GM12878 (cell line): Measurements from ENCODE around the gene SCG2. TPM values are rescaled to one million over a fixed set of nuclear protein-coding genes. Genes with fewer than 3 reads are reported as not detected.

Experiments
- POLR2AphosphoS5 ChIP-seq: IDR thresholded peaks from 2 replicates; pipeline ENCODE4 v1.6.1; 2011; ENCODE audit warnings: mild to moderate bottlenecking, low read length, inconsistent platforms
- ZBED1 ChIP-seq: IDR thresholded peaks from 2 replicates; pipeline ENCODE4 v1.6.1; 2016; ENCODE audit warnings: borderline replicate concordance
- polyA plus RNA-seq, 11 experiments: library from polyadenylated mRNA; depleted of rRNA in 4 of 11; unstranded in 6 of 11; stranded (reverse) in 5 of 11; fragments of >200 nt; fragmentation: Nextera tagmentation in 4 of 11; fragmentation: Illumina TruSeq in 1 of 11; extraction: Ambion mirVana in 4 of 11; extraction: Trizol in 1 of 11; gene quantifications; 1 replicate in 1 of 11; 2 replicates in 10 of 11; pipeline versions ENCODE4 v1.2.1 to v1.2.3, GENCODE V29; 2011 to 2016; ENCODE audit warnings: inconsistent platforms in 2 of 11, missing spikeins in 2 of 11, low read depth in 1 of 11
- total RNA-seq, 4 experiments: library from RNA; depleted of rRNA in 3 of 4; stranded (reverse); fragments of >200 nt in 3 of 4; fragmentation: Illumina TruSeq in 1 of 4; extraction: Trizol in 1 of 4; gene quantifications; 2 replicates each; pipeline versions ENCODE4 v1.2.1 to v1.2.3, GENCODE V29; 2013 to 2021
- TF ChIP-seq, protein P1 (sequence below): IDR thresholded peaks from 2 replicates; pipeline ENCODE4 v1.6.1; 2011; ENCODE audit warnings: mild to moderate bottlenecking, low read depth, low read length, moderate library complexity; ENCODE audit not compliant: insufficient replicate concordance
- TF ChIP-seq, protein P2 (sequence below): fragments of 450-650 bp; IDR thresholded peaks from 2 replicates; pipeline ENCODE4 v1.6.1; 2017; ENCODE audit warnings: mild to moderate bottlenecking, low read depth, inconsistent platforms; ENCODE audit not compliant: poor library complexity, severe bottlenecking
- TF ChIP-seq, protein P3 (sequence below): IDR thresholded peaks from 2 replicates; pipeline ENCODE4 v1.6.1; 2012; ENCODE audit warnings: low read depth, low read length, improper control_type of control experiment
- TF ChIP-seq, protein P4 (sequence below): fragments of 450-650 bp; IDR thresholded peaks from 2 replicates; pipeline ENCODE4 v1.6.1; 2017; ENCODE audit warnings: antibody characterized with exemption, mild to moderate bottlenecking, moderate library complexity

SCG2 gene
- total and polyA plus RNA-seq, 10 of the 15 experiments (the other 5 are each of a cell fraction or from before 2014, with no cell fraction given), result 0.05 TPM; not detected in 9

DNA sequence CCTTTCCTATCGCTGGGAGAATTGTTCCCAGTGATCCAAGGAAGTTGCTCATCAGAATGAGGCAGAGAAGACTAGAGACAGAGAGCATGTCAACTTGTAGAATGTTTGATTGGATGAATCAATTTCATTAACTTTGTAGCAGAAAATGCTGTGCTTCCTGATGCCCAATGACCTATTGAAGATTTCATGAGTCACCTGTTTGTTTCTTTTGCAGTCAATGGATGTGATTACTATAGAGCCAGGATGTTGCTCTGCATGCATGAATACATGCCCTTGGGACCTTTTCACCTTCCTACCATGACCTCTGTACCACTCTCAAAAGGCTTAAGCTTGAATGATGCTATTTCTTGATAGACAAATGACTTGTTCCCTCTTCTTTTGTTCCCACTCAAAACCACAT, 23.3 kb downstream of the SCG2 start (continued):
- TF ChIP-seq, protein P1, sequence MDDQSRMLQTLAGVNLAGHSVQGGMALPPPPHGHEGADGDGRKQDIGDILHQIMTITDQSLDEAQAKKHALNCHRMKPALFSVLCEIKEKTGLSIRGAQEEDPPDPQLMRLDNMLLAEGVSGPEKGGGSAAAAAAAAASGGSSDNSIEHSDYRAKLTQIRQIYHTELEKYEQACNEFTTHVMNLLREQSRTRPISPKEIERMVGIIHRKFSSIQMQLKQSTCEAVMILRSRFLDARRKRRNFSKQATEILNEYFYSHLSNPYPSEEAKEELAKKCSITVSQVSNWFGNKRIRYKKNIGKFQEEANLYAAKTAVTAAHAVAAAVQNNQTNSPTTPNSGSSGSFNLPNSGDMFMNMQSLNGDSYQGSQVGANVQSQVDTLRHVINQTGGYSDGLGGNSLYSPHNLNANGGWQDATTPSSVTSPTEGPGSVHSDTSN, result no peak
- TF ChIP-seq POLR2AphosphoS5 (no peak), ZBED1 (no peak)
- TF ChIP-seq, protein P2, sequence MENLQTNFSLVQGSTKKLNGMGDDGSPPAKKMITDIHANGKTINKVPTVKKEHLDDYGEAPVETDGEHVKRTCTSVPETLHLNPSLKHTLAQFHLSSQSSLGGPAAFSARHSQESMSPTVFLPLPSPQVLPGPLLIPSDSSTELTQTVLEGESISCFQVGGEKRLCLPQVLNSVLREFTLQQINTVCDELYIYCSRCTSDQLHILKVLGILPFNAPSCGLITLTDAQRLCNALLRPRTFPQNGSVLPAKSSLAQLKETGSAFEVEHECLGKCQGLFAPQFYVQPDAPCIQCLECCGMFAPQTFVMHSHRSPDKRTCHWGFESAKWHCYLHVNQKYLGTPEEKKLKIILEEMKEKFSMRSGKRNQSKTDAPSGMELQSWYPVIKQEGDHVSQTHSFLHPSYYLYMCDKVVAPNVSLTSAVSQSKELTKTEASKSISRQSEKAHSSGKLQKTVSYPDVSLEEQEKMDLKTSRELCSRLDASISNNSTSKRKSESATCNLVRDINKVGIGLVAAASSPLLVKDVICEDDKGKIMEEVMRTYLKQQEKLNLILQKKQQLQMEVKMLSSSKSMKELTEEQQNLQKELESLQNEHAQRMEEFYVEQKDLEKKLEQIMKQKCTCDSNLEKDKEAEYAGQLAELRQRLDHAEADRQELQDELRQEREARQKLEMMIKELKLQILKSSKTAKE, result no peak
- TF ChIP-seq, protein P3, sequence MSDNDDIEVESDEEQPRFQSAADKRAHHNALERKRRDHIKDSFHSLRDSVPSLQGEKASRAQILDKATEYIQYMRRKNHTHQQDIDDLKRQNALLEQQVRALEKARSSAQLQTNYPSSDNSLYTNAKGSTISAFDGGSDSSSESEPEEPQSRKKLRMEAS, result no peak
- TF ChIP-seq, protein P4, sequence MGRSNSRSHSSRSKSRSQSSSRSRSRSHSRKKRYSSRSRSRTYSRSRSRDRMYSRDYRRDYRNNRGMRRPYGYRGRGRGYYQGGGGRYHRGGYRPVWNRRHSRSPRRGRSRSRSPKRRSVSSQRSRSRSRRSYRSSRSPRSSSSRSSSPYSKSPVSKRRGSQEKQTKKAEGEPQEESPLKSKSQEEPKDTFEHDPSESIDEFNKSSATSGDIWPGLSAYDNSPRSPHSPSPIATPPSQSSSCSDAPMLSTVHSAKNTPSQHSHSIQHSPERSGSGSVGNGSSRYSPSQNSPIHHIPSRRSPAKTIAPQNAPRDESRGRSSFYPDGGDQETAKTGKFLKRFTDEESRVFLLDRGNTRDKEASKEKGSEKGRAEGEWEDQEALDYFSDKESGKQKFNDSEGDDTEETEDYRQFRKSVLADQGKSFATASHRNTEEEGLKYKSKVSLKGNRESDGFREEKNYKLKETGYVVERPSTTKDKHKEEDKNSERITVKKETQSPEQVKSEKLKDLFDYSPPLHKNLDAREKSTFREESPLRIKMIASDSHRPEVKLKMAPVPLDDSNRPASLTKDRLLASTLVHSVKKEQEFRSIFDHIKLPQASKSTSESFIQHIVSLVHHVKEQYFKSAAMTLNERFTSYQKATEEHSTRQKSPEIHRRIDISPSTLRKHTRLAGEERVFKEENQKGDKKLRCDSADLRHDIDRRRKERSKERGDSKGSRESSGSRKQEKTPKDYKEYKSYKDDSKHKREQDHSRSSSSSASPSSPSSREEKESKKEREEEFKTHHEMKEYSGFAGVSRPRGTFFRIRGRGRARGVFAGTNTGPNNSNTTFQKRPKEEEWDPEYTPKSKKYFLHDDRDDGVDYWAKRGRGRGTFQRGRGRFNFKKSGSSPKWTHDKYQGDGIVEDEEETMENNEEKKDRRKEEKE, result no peak
